GM18520 (cell line): ENCODE data around the gene SELPLG.

ENCODE experiments used
- ATAC-seq: cut with Tn5 transposase; IDR thresholded peaks from one replicate; pipeline ENCODE4 v1.9.1; 2021; ENCODE audit not compliant: unreplicated experiment

SELPLG gene

DNA sequence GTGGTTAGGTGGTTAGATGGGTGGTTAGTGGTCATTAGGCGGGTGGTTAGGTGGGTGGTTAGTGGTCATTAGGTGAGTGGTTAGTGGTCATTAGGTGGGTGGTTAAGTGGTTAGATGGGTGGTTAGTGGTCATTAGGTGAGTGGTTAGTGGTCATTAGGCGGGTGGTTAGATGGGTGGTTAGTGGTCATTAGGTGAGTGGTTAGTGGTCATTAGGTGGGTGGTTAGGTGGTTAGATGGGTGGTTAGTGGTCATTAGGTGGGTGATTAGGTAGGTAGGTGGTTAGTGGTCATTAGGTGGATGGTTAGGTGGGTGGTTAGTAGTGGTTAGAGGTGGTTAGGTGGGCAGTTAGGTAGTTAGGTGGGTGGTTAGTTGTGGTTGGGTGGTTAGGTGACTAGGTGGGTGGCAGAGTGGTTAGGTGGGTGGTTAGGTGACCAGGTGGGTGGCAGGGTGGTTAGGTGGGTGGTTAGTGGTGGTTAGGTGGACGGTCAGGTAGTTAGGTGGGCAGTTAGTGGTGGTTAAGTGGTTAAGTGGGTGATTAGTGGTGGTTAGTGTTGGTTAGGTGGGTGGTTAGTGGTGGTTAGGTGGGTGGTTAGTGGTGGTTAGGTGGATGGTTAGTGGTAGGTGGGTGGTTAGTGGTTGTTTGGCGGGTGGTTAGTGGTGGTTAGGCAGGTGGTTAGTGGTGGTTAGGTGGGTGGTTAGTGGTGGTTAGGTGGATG lies 27.8 kb downstream of the SELPLG start:
- ATAC-seq, result no peak

DNA sequence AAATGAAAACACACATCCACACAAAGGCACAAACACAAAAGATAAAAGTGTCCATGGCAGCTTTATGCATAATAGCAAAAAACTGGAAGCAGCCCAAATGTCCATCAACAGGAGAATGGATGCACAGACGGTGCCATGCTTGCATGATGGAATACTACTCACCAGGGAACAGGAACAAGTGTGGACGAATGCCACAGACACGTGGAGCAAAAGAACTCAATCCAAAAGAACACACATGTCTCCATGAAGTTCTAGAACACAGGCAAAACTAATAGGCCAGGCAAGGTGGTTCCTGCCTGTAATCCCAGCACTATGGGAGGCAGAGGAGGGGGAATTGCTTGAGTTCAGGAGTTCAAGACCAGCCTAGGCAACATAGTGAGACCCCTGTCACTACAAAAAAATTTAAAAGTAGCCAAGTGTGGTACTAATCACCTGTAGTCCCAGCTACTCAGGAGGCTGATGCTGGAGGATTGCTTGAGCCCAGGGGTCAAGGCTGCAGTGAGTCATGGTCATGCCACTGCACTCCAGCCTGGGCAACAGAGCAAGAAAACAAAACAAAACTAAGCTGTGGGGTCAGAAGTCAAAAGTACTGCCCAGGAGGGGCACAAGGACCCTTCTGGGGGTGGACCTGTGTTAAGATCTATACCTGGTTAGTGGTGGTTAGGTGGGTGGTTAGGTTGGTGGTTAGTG lies 28.5 kb downstream of the SELPLG start:
- ATAC-seq, result no peak

DNA sequence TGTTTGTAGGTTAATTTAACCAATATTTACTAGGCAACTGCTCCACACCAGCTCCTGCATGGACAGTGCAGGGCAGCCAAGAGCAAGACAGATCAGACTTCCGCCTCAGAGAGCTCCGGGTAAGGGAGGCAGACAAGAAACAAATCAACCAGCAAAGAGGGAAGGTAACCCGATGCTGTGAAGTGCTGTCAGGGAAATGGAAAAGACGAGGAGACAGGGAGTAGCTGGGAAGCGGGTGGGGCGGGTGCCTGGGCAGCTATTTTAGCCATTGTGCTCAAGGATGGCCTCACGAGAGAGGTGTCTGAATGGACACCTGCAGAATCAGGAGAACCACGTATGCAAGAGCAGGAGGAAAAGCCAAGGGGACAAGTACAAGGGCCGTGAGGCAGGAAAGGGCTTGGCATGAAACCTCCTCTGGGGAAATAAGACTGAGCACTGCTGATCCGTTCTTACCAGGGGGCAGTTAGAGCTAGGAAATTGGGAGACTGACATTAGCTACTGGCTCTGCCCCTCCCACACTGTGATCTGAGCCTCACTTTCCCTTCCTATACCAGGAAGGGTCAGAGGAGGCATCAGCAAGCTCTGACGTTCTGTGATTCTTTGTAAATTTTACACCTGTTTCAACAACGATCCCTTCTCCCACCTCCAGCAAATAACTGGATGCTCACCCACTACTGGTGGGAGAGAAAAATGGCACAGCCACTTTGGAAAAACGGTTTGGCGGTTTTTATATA lies 29.3 kb downstream of the SELPLG start:
- ATAC-seq, result no peak

DNA sequence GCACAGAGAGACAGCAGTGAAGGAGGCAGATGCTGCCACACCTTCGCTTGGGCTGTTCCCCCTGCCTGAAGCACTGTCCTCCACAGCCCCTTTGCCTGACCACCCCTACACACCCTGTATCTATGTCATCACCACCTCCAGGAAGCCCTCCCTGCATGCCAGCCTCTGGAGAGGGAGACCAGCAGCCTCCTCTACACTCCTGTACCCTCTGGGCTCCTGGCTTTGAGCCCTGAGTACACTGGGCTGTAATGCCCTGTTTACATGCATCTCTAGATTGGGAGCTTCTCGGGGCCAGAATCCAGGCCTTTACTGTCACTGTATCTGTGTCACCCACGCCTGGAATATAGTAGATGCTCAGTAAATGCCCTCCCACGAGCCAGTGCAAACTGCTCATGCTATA lies 30.0 kb downstream of the SELPLG start:
- ATAC-seq, result no peak

DNA sequence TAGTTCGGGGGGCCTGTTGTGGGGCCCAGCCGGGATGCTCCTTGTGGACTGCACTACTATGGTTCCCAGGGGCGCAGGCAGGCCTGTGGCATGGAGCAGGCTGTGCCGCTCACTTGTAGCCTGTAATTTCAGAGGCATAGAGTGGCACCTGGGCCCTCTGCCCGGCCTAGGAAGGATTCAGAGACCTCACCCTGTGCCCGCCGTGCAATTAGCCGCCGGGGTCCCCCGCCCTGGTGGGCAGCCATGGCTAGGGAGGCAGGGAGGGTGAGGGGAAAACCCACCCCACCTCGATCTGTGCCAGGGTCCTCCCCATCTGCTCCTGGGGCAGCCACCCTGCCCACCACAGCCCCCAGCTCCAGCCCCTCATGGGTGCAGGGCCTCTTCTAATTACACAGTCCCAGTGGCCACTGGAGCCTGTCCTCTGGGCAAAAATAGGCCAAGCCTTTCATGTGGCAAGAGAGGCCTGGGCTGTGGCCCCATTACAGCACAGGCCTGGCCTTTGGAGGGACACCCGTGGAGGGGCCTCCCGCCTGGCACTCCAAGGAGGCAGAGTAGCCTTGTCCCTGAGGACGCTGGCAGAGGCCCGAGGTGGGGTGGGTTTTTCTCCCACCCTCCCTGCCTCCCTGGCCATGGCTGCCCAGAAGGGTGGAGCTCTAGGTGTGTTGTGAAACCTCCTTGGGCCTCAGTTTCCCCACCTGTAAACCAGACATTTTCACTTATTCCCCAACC lies 30.6 kb downstream of the SELPLG start:
- no peak for ATAC-seq

DNA sequence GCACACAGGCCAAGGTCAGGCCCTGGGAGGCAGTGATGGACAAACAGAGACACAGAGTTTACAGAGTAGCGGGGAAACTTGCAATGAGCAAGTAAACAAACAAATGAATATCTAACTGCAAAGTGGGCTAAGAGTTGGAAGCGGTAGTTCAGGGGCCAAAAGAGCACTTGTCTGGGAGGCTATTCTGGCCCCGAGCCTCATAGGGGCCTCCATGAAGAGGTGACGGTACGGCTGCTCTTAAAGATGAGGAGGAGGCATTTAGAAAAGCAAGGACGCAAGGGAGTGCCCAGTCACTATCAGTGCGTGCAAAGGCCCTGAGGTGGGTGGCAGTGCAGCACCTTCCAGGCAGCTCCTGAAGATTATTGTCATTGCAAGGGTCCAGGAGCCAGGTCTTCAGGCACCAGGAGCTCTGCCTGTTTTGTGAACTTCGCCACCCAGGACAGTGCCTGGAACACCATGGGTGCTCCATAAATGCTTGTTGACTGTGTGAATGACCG lies 31.4 kb downstream of the SELPLG start:
- ATAC-seq, result no peak

DNA sequence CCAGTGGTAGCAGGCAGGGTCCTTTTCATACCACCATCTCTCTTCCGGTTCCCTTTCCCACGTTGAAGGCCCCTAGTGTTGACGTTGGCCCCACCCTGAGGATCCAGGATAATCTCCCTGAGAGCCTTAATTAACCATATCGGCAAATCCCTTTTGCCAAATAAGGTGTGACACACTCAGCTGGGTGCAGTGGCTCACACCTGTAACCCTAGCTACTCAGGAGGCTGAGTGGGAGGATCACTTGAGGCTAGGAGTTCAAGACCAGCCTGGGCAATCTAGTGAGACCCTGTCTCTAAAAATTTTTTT lies 33.0 kb downstream of the SELPLG start:
- ATAC-seq, result no peak

DNA sequence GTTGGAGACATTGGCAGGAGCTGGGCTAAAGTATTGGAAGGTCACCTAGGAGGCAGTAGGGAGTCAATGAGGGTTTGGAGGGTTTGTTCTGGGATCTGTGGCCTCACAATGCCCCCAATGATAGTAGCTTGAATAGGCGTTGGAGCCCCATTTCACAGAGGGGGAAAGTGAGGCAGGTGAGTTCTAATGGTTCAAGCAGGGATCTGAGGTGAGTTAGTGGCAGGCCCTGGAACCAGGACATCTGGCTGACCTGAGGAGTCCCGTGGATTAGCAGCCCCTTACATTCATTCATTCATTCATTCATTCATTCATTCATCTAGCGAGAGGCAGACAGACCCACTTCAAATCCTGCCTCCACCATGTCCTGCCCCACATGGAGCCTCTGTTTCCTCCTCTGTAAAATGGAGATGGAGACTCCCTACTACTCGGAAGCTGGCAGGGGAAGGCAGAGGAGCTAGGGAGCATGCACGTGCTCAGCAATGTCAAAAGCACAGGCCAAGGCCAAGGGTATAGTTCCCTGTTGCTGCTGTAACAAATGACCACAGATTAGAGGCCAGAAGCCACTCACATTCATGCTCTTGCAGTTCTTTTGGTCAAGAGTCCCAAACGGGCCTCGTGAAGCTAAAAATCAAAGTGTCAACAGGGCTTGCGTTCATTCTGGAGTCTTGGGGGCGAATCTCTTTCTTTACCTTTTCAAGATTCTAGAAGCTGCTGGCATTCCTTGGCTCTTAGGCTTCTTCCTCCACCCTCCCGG lies 33.6 kb downstream of the SELPLG start:
- ATAC-seq, result no peak

DNA sequence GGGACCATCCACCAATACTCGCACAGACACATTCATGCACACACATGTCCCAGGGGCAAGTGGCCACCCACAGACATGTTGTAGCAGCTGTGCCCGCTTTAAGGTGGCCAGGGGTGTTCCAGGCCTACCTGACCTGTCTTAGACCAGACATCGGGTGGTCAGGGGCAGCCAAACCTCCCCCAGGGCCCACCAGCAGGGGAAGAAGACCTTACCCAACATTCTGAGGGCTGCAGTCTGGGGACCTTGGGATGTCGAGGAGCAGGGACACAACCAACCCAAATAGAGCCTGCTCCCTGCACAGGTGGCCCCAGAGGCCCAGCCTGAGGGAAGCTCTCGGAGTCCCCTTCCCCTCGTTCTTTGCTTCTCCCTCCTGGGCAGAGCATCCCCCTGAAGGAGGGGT lies 34.2 kb downstream of the SELPLG start:
- no peak for ATAC-seq

DNA sequence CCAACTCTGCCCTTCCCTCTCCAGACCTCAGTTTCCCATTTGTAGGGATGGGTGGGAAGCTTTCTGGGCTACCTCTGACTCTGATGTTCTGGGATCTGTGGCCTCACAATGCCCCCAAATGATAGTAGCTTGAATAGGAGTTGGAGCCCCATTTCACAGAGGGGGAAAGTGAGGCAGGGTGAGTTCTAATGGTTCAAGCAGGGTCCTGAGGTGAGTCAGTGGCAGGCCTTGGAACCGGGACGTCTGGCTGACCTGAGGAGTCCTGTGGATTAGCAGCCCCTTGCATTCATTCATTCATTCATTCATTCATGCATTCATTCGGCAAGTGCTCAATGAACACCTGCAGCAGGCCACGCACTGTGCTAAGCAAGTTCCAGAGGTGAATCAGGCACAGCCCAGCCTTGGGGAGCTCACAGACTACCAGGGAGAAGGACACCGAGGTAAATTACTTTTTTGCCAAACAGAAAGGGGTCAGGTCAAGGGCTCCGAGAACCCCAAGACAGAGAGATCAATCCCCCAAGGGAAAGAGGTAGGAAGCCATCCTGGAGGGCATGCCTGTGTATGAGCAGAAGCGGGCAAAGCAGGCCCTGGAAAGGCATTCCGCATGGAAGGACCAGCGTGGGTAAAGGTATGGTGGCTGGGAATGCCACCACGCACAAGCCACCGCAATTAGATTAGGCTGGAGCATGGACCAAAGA lies 35.0 kb downstream of the SELPLG start:
- ATAC-seq, result no peak

DNA sequence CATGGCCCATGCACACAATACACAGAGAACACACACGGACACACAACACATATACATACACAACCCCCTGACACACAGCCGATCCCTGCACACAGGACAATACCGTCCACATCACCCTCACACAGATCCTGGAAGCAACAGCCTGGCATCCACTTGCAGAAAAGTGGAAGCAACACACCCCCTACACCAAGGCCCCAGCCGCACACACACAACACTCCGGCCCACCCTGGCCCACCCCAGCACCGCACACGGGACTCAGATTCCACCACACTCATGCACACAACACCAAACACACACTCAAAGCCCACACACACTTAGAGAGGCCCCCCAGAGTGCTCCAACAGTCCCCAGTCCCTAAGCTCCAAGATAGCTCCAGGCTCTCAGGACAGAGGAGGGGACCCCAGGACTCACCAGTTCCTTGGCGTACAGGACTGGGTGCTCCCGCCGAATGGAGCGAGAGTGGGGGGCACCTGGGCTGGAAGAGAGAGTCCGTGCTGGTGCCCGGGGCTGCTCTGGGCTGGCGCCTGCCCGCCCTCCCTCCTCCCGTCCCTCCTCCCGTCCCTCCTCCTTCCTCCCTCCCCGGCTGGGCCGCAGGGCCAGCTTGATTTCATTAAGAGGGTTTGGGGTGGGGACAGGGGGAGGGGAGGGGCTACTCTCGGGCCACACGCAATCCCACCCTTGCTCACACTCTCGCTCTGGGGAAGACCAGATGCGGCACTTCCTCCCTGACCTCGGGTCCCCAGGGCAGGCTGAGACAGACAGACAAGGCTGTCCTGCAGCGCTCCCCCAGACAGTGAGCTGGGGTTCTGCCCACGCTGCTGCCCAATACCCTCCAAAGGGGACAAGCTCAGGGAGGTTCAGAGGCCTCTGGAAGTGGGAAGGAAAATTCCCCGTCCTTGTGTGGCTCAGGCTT lies 35.9 kb downstream of the SELPLG start, which contains the start of gene TMEM119:
TMEM119 (minus strand) TSS at position 526 of the 913 bp plus-strand sequence. CDS start 5,701 bp downstream, outside the sequence.
- ATAC-seq, result no peak

DNA sequence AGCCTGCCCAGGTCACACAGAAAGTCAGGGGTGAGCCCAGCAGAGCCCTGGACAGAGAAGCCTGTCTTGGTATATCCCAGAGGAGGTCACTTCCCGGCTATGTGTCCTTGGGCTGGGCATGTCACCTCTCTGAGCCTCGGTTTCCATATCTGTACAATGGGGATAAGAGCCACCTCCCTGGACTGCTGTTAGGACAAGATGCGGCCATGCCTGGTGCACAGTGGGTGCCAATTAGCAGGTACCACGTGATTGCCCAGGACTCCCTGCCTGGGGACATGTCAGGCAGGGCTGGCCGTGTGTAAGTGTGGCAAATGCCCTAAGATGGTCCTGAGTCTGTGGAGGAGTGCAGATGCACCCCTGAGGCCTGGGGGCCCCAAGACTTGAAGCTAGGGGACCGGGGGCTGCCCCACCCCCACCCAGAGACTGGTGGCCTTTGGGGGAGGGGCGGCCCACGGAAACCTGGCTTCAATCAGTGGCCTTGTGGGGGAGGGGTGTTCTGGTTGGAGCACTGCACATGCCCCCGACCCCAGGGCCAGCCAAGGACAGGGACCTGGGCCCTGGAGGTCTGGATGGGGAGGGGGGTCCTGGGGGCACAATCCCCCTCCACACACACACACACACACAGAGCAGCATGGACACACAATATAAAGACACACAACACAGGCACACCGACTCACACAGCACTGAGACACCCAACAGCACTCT lies 36.7 kb downstream of the SELPLG start:
- no peak for ATAC-seq

DNA sequence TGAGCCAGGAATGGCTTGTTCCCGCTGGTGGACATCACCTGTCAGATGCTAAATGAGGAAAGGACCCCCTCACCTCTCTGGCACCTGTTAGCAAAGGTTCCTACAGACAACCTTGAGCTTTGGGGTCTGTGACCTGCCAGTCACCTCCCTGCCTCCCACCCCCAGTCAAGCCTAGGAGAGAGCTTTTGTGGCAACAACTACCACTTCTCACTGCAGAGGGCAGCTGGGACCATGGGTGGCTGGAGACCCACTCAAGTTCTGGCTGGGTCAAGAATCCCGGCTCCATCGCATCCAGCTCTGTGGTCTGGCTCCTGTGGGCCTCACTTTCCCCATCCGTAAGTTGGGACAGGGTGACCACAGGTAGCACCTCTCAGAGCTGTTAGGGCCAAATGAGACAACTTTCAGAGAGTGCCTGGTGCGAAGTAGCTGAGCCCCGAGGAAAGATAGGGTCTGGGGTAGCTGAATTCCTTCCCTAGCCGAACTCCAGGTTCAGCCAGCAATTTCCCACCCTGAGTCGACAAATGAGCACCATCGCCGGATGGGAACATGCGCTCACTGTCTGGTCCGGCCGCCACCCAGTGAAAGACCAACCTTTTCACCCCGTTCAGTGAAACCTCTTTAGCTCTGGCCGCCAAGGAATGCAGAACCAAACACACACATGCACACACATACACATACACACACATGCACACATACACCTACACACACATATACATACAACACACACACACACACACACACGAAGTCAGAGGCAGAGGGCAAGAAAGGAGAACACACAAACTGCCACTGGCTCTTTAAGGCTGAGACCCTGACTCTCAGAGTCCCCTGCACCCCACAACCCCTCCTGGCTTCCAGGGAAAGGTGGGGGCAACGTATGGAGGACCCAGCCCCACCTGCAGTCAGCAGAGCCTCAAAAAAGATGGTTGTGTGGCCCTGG lies 37.7 kb downstream of the SELPLG start:
- ATAC-seq, result no peak

DNA sequence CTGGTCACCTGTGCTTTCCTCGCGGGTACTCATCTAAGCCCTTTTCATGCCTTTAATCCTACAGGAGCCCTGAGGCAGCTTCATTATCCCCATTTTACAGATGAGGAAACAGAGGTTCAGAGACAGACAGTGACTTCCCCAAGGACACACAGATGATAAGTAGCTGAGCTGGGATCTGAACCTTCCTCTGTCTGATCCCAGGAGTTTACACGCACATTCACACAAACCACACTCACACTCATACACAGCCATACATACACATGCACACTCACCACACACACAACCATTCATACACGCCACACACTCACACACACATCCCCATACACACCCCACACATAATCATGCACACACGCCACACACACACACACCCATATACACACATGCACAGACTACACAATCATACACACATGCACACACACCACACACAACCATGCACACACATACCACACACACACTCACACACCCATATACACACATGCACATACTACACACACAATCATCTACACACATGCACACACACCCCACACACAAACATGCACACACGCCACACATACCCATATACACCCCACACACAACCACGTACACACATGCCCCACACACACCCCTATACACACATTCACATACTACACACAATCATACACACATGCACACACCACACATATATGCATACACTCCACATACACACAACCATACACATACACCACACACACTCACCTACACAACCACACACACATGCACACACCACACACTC lies 38.6 kb downstream of the SELPLG start:
- ATAC-seq, result no peak

DNA sequence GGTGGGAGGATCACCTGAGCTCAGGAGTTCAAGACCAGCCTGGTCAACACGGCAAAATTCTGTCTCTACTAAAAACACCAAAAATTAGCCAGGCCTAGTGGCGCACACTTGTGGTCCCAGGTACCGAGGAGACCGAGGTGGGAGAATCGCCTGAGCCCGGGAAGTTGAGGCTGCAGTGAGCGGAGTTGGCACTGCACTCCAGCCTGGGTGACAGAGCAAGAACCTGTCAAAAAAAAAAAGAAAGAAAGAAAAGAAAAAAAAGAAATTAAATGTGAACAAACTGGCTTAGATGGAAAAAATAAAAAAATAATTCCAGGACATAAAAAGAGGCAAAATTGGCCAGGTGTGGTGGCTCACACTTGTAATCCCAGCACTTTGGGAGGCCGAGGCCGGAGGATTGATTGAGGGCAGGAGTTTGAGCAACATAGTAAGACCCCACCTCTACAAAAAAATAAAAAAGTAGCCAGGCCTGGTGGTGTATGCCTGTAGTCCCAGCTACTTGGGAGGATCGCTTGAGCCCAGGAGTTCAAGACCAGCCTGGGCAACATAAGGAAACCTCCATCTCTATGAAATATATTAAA lies 39.3 kb downstream of the SELPLG start:
- no peak for ATAC-seq
